Body of pancreas (tissue), 4 donors: ENCODE measurements around the gene ANKRD44. TPM values are rescaled to one million over a fixed set of nuclear protein-coding genes. Genes with fewer than 3 reads are reported as not detected.

ENCODE experiments used
- ATAC-seq: fragments of 150-250 bp; one replicate; pipeline ENCODE4 v1.9.1; 2016
- DNase-seq, 4 donors: peaks; one replicate each; pipeline ENCODE4 v3.0.0-alpha.2; 2019
- H3K27ac ChIP-seq, 4 donors: fragments of 200-600 bp; sonication (generic); 1 replicate in 3 of 4; 2 replicates in 1 of 4; pipeline versions ENCODE4 v1.5.1 to v1.6.1; 2016 to 2019; ENCODE audit warnings: mild to moderate bottlenecking in 1 of 4, mixed read lengths in 1 of 4, moderate library complexity in 1 of 4
- H3K27me3 ChIP-seq, 2 donors: fragments of 200-600 bp; sonication (generic); one replicate each; pipeline ENCODE4 v1.6.0; 2016; ENCODE audit warnings: mild to moderate bottlenecking in 1 of 2
- H3K36me3 ChIP-seq, 2 donors: fragments of 200-600 bp; sonication (generic); replicated peaks in 1 of 2; 2 replicates each; pipeline ENCODE4 v1.5.1; 2016; ENCODE audit warnings: low read depth in 2 of 2; ENCODE audit not compliant: insufficient read depth in 1 of 2
- H3K4me1 ChIP-seq: fragments of 200-600 bp; sonication (generic); one replicate; pipeline ENCODE4 v1.6.0; 2016
- H3K4me3 ChIP-seq, 2 donors: fragments of 200-600 bp; sonication (generic); 1 replicate in 1 of 2; 2 replicates in 1 of 2; pipeline ENCODE4 v1.5.1; 2016 to 2019
- H3K9me3 ChIP-seq, 3 donors: fragments of 200-600 bp; sonication (generic); 1 replicate in 2 of 3; 2 replicates in 1 of 3; pipeline ENCODE4 v1.5.1; 2016
- CTCF ChIP-seq, 7 experiments: fragments of 450-650 bp in 4 of 7; fragments of 200-600 bp in 3 of 7; sonication (generic) in 3 of 7; IDR thresholded peaks; one replicate each; pipeline ENCODE4 v1.5.1; 2016 to 2019; ENCODE audit warnings: antibody characterized with exemption in 7 of 7
- POLR2A ChIP-seq, 3 donors: fragments of 450-650 bp; IDR thresholded peaks; one replicate each; pipeline ENCODE4 v1.6.1; 2016; ENCODE audit warnings: antibody characterized with exemption in 3 of 3, mild to moderate bottlenecking in 2 of 3
- WGBS, 2 donors: methylation state at CpG; one replicate each; pipeline ENCODE4 v1.1.5; 2017; 5-methylcytosine and 5-hydroxymethylcytosine counted together
- intact Hi-C: fragments of 100-400 bp; cut with DNase I; formaldehyde crosslinking; loops from one replicate; pipeline ENCODE4 v1.15.1; 2023
- total RNA-seq, 2 donors: library from RNA; depleted of rRNA; stranded (reverse); fragments of >200 nt; gene quantifications; one replicate each; pipeline ENCODE4 v1.1.0, GENCODE V29; 2016

ANKRD44 gene
- total RNA-seq, 2 donors from 2014 or later = 12.2 TPM

- 78 to 85% methylated on average over 6 of the region's 6 CpGs for WGBS, 2 donors
- Histone ChIP-seq H3K4me3 (no peak overlapping the region), H3K27ac (peak overlapping the region in 2 of 4 donors; percentile 5 to 38), H3K9me3 (no peaks in the 10 kb centered on the region), H3K27me3 (no peaks in the 10 kb centered on the region), H3K4me1 (peaks cover 24% of the 10 kb centered on the region), H3K36me3 (no peaks in the 10 kb centered on the region)
- ATAC-seq (no peak), DNase-seq (no peak)
- intact Hi-C loops = no loop called here
- TF ChIP-seq POLR2A (IDR thresholded peaks at IDR 0.05) = no peak
Measured at GRCh38 chr2:197208024-197208423, 102.6 kb downstream of the ANKRD44 start.

GRCh38 chr2:197207598-197207997 lies 103.0 kb downstream of the ANKRD44 start:
- ATAC-seq (no peak), DNase-seq (no peak)
- Histone ChIP-seq H3K27me3 (no peaks in the 10 kb centered on the region), H3K27ac (peak overlapping the region in 1 of 4 donors; percentile 38), H3K9me3 (no peaks in the 10 kb centered on the region), H3K4me3 (no peak overlapping the region), H3K36me3 (no peaks in the 10 kb centered on the region), H3K4me1 (peaks cover 24% of the 10 kb centered on the region)
- TF ChIP-seq CTCF (IDR thresholded peaks at IDR 0.05) (no peak), POLR2A (IDR thresholded peaks at IDR 0.05) (no peak)
- 79 to 88% methylated on average over 3 of the region's 3 CpGs for WGBS, 2 donors
- intact Hi-C loops = no loop called here

GRCh38 chr2:197207106-197207505 lies 103.5 kb downstream of the ANKRD44 start:
- intact Hi-C loops = no loop called here
- Histone ChIP-seq H3K9me3 (no peaks in the 10 kb centered on the region), H3K4me3 (no peak overlapping the region), H3K27me3 (no peaks in the 10 kb centered on the region), H3K4me1 (peaks cover 24% of the 10 kb centered on the region), H3K36me3 (no peaks in the 10 kb centered on the region), H3K27ac (peak overlapping the region in 1 of 4 donors; percentile 38)
- WGBS, 2 donors = 48 to 59% methylated on average over 2 of the region's 2 CpGs
- ATAC-seq = peak; percentile 31
- no peak for DNase-seq
- TF ChIP-seq POLR2A (IDR thresholded peaks at IDR 0.05) (no peak), CTCF (IDR thresholded peaks at IDR 0.05) (no peak)

- no peak for TF ChIP-seq POLR2A (IDR thresholded peaks at IDR 0.05)
- TF ChIP-seq CTCF (IDR thresholded peaks at IDR 0.05) = no peak
- Histone ChIP-seq H3K4me3 (no peak overlapping the region), H3K4me1 (peaks cover 24% of the 10 kb centered on the region), H3K27me3 (no peaks in the 10 kb centered on the region), H3K27ac (peak overlapping the region in 2 of 4 donors; percentile 0 to 6), H3K9me3 (no peaks in the 10 kb centered on the region), H3K36me3 (no peaks in the 10 kb centered on the region)
- DNase-seq (peak in 1 of 4 donors; percentile 13), ATAC-seq (no peak)
- intact Hi-C loops = no loop called here
- WGBS, 2 donors = 70 to 83% methylated on average over 7 of the region's 7 CpGs
Measured at GRCh38 chr2:197205585-197206215, 104.9 kb downstream of the ANKRD44 start.

GRCh38 chr2:197204519-197205250 lies 105.9 kb downstream of the ANKRD44 start:
- H3K9me3 ChIP-seq = no peaks in the 10 kb centered on the region
- 71 to 77% methylated on average over 5 of the region's 5 CpGs for WGBS, 2 donors
- no peak overlapping the region for H3K4me3 ChIP-seq
- no peak overlapping the region for H3K27ac ChIP-seq
- H3K36me3 ChIP-seq = no peaks in the 10 kb centered on the region
- peaks cover 16% of the 10 kb centered on the region for H3K4me1 ChIP-seq
- intact Hi-C loops = no loop called here
- no peak for DNase-seq
- TF ChIP-seq POLR2A (IDR thresholded peaks at IDR 0.05) = no peak
- no peak for TF ChIP-seq CTCF (IDR thresholded peaks at IDR 0.05)
- H3K27me3 ChIP-seq = no peaks in the 10 kb centered on the region
- ATAC-seq = no peak
